GM12872 (cell line): ENCODE results near the gene PVR.

Experiments used
- CTCF ChIP-seq: IDR thresholded peaks from 3 replicates; pipeline ENCODE4 v1.5.1; 2011; ENCODE audit warnings: low read depth, mild to moderate bottlenecking, low read length, moderate library complexity; ENCODE audit not compliant: insufficient read depth

PVR gene

GRCh38 chr19:44684892-44685863, 41.5 kb downstream of the PVR start:
- no peak for TF ChIP-seq CTCF

GRCh38 chr19:44685877-44686276, 42.2 kb downstream of the PVR start:
- TF ChIP-seq CTCF = no peak

GRCh38 chr19:44686896-44687295, 43.2 kb downstream of the PVR start:
- no peak for TF ChIP-seq CTCF

- TF ChIP-seq CTCF = no peak
These were observed 44.2 kb downstream of the PVR start for GRCh38 chr19:44687888-44688287.

GRCh38 chr19:44689290-44690130, 45.8 kb downstream of the PVR start:
- TF ChIP-seq CTCF = peak; percentile 96

GRCh38 chr19:44690131-44690440, 46.4 kb downstream of the PVR start:
- TF ChIP-seq CTCF = no peak

GRCh38 chr19:44692379-44692721, 48.6 kb downstream of the PVR start:
- TF ChIP-seq CTCF = no peak
